ENCODE data around the gene ZDHHC8. TPM values are rescaled to one million over a fixed set of nuclear protein-coding genes. Genes with fewer than 3 reads are reported as not detected.

ZDHHC8 gene
- total RNA-seq, 1 experiment from 2014 or later, result 11.5 TPM

GRCh38 chr22:20129747-20130014, 1.9 kb upstream of the ZDHHC8 start:
- no peak overlapping the region for H3K27ac ChIP-seq (ENCODE audit: low read length)
- no peak overlapping the region for H3K4me2 ChIP-seq (ENCODE audit: low read depth, low read length, poor library complexity, severe bottlenecking)
- H3K27me3 ChIP-seq (ENCODE audit: low read length), result no peaks in the 10 kb centered on the region
- peaks cover 25% of the 10 kb centered on the region for H4K20me1 ChIP-seq (ENCODE audit: insufficient read depth, low read depth, low read length)
- H3K79me2 ChIP-seq (ENCODE audit: low read length), result no peaks in the 10 kb centered on the region
- H3K9me3 ChIP-seq (ENCODE audit: low read length), result no peaks in the 10 kb centered on the region
- H3K4me1 ChIP-seq (ENCODE audit: low read length), result peaks cover 23% of the 10 kb centered on the region
- H2AFZ ChIP-seq (ENCODE audit: low read length), result no peak overlapping the region
- no peak overlapping the region for H3K4me3 ChIP-seq (ENCODE audit: low read length)
- H3K9me2 ChIP-seq (replicated peaks; ENCODE audit: insufficient read depth, low read length), result no peaks in the 10 kb centered on the region
- DNase-seq, result no peak
- peaks cover 7% of the 10 kb centered on the region; the same call in 1 of the 2 replicates for H3K36me3 ChIP-seq (ENCODE audit: insufficient read depth, low read length)
- no peak overlapping the region for H3K9ac ChIP-seq (ENCODE audit: low read length)

GRCh38 chr22:20130319-20130718, 1.3 kb upstream of the ZDHHC8 start:
- no peaks in the 10 kb centered on the region for H3K79me2 ChIP-seq (ENCODE audit: low read length)
- no peaks in the 10 kb centered on the region for H3K9me3 ChIP-seq (ENCODE audit: low read length)
- H2AFZ ChIP-seq (ENCODE audit: low read length), result no peak overlapping the region; the same call in 1 of the 2 replicates
- peaks cover 7% of the 10 kb centered on the region; the same call in 1 of the 2 replicates for H3K36me3 ChIP-seq (ENCODE audit: insufficient read depth, low read length)
- no peaks in the 10 kb centered on the region for H3K9me2 ChIP-seq (replicated peaks; ENCODE audit: insufficient read depth, low read length)
- H3K4me1 ChIP-seq (ENCODE audit: low read length), result peaks cover 25% of the 10 kb centered on the region
- peak overlapping the region; percentile 88; the same call in 1 of the 2 replicates for H3K4me3 ChIP-seq (ENCODE audit: low read length)
- H4K20me1 ChIP-seq (ENCODE audit: insufficient read depth, low read depth, low read length), result peaks cover 28% of the 10 kb centered on the region
- DNase-seq, result peak; percentile 52
- peak overlapping the region; percentile 92 for H3K4me2 ChIP-seq (ENCODE audit: low read depth, low read length, poor library complexity, severe bottlenecking)
- H3K9ac ChIP-seq (ENCODE audit: low read length), result peak overlapping the region; percentile 89
- H3K27ac ChIP-seq (ENCODE audit: low read length), result peak overlapping the region; percentile 40; the same call in 1 of the 2 replicates
- H3K27me3 ChIP-seq (ENCODE audit: low read length), result no peaks in the 10 kb centered on the region

GRCh38 chr22:20130731-20131596, 640 bp upstream of the ZDHHC8 start:
- Histone ChIP-seq H3K9ac (ENCODE audit: low read length) (peak overlapping the region; percentile 89), H4K20me1 (ENCODE audit: insufficient read depth, low read depth, low read length) (peaks cover 27% of the 10 kb centered on the region), H3K4me1 (ENCODE audit: low read length) (peaks cover 31% of the 10 kb centered on the region), H3K36me3 (ENCODE audit: insufficient read depth, low read length) (peaks cover 2% of the 10 kb centered on the region; the same call in 1 of the 2 replicates), H3K79me2 (ENCODE audit: low read length) (no peaks in the 10 kb centered on the region), H3K9me3 (ENCODE audit: low read length) (no peaks in the 10 kb centered on the region), H3K27ac (ENCODE audit: low read length) (peak overlapping the region; percentile 60), H2AFZ (ENCODE audit: low read length) (peak overlapping the region; percentile 71; the same call in 1 of the 2 replicates), H3K4me3 (ENCODE audit: low read length) (peak overlapping the region; percentile 88), H3K27me3 (ENCODE audit: low read length) (no peaks in the 10 kb centered on the region), H3K9me2 (replicated peaks; ENCODE audit: insufficient read depth, low read length) (no peaks in the 10 kb centered on the region), H3K4me2 (ENCODE audit: low read depth, low read length, poor library complexity, severe bottlenecking) (peak overlapping the region; percentile 92)
- DNase-seq, result peak; percentile 87

- Histone ChIP-seq H3K9ac (ENCODE audit: low read length) (peak overlapping the region; percentile 80), H3K9me2 (replicated peaks; ENCODE audit: insufficient read depth, low read length) (no peaks in the 10 kb centered on the region), H3K27ac (ENCODE audit: low read length) (no peak overlapping the region), H3K9me3 (ENCODE audit: low read length) (no peaks in the 10 kb centered on the region), H3K27me3 (ENCODE audit: low read length) (no peaks in the 10 kb centered on the region), H3K4me3 (ENCODE audit: low read length) (peak overlapping the region; percentile 81), H3K36me3 (ENCODE audit: insufficient read depth, low read length) (no peaks in the 10 kb centered on the region), H2AFZ (ENCODE audit: low read length) (no peak overlapping the region; the same call in 1 of the 2 replicates), H3K79me2 (ENCODE audit: low read length) (no peaks in the 10 kb centered on the region), H3K4me2 (ENCODE audit: low read depth, low read length, poor library complexity, severe bottlenecking) (peak overlapping the region; percentile 83), H4K20me1 (ENCODE audit: insufficient read depth, low read depth, low read length) (peaks cover 33% of the 10 kb centered on the region), H3K4me1 (ENCODE audit: low read length) (peaks cover 33% of the 10 kb centered on the region)
- peak; percentile 54 for DNase-seq
These were observed 468 bp downstream of the ZDHHC8 start for GRCh38 chr22:20131859-20132685.

GRCh38 chr22:20132686-20133246, 1.2 kb downstream of the ZDHHC8 start:
- no peaks in the 10 kb centered on the region for H3K79me2 ChIP-seq (ENCODE audit: low read length)
- no peaks in the 10 kb centered on the region for H3K27me3 ChIP-seq (ENCODE audit: low read length)
- peak overlapping the region; percentile 83 for H3K4me2 ChIP-seq (ENCODE audit: low read depth, low read length, poor library complexity, severe bottlenecking)
- no peak overlapping the region for H3K27ac ChIP-seq (ENCODE audit: low read length)
- H3K4me3 ChIP-seq (ENCODE audit: low read length), result peak overlapping the region; percentile 81
- no peak overlapping the region for H2AFZ ChIP-seq (ENCODE audit: low read length)
- H3K9me2 ChIP-seq (replicated peaks; ENCODE audit: insufficient read depth, low read length), result no peaks in the 10 kb centered on the region
- H3K36me3 ChIP-seq (ENCODE audit: insufficient read depth, low read length), result no peaks in the 10 kb centered on the region
- peaks cover 33% of the 10 kb centered on the region for H4K20me1 ChIP-seq (ENCODE audit: insufficient read depth, low read depth, low read length)
- no peak for DNase-seq
- H3K9ac ChIP-seq (ENCODE audit: low read length), result peak overlapping the region; percentile 80
- H3K4me1 ChIP-seq (ENCODE audit: low read length), result peaks cover 40% of the 10 kb centered on the region
- H3K9me3 ChIP-seq (ENCODE audit: low read length), result no peaks in the 10 kb centered on the region

- Histone ChIP-seq H3K36me3 (ENCODE audit: insufficient read depth, low read length) (no peaks in the 10 kb centered on the region), H4K20me1 (ENCODE audit: insufficient read depth, low read depth, low read length) (peaks cover 36% of the 10 kb centered on the region), H3K79me2 (ENCODE audit: low read length) (no peaks in the 10 kb centered on the region), H3K4me2 (ENCODE audit: low read depth, low read length, poor library complexity, severe bottlenecking) (no peak overlapping the region), H3K9ac (ENCODE audit: low read length) (no peak overlapping the region), H3K27me3 (ENCODE audit: low read length) (no peaks in the 10 kb centered on the region), H2AFZ (ENCODE audit: low read length) (no peak overlapping the region), H3K4me3 (ENCODE audit: low read length) (no peak overlapping the region), H3K9me2 (replicated peaks; ENCODE audit: insufficient read depth, low read length) (no peaks in the 10 kb centered on the region), H3K27ac (ENCODE audit: low read length) (no peak overlapping the region), H3K4me1 (ENCODE audit: low read length) (peaks cover 38% of the 10 kb centered on the region), H3K9me3 (ENCODE audit: low read length) (no peaks in the 10 kb centered on the region)
- DNase-seq, result no peak
These were observed 2.4 kb downstream of the ZDHHC8 start for GRCh38 chr22:20133930-20134549.

- Histone ChIP-seq H3K36me3 (ENCODE audit: insufficient read depth, low read length) (no peaks in the 10 kb centered on the region), H4K20me1 (ENCODE audit: insufficient read depth, low read depth, low read length) (peaks cover 36% of the 10 kb centered on the region), H3K27me3 (ENCODE audit: low read length) (no peaks in the 10 kb centered on the region), H3K4me2 (ENCODE audit: low read depth, low read length, poor library complexity, severe bottlenecking) (no peak overlapping the region), H3K4me3 (ENCODE audit: low read length) (no peak overlapping the region), H3K9me2 (replicated peaks; ENCODE audit: insufficient read depth, low read length) (no peaks in the 10 kb centered on the region), H3K4me1 (ENCODE audit: low read length) (peaks cover 34% of the 10 kb centered on the region), H3K79me2 (ENCODE audit: low read length) (no peaks in the 10 kb centered on the region), H3K9me3 (ENCODE audit: low read length) (no peaks in the 10 kb centered on the region), H3K27ac (ENCODE audit: low read length) (no peak overlapping the region), H3K9ac (ENCODE audit: low read length) (no peak overlapping the region), H2AFZ (ENCODE audit: low read length) (no peak overlapping the region)
- no peak for DNase-seq
These were observed 3.7 kb downstream of the ZDHHC8 start for GRCh38 chr22:20135265-20135664.

Data from Karpas-422 (cell line).